ENCODE results near the gene RTN4R.
"Not testable (repeated sequence)": the region's sequence is repeated elsewhere in the genome, so short reads cannot be mapped to it uniquely, and the experiment has no call there.

DNA sequence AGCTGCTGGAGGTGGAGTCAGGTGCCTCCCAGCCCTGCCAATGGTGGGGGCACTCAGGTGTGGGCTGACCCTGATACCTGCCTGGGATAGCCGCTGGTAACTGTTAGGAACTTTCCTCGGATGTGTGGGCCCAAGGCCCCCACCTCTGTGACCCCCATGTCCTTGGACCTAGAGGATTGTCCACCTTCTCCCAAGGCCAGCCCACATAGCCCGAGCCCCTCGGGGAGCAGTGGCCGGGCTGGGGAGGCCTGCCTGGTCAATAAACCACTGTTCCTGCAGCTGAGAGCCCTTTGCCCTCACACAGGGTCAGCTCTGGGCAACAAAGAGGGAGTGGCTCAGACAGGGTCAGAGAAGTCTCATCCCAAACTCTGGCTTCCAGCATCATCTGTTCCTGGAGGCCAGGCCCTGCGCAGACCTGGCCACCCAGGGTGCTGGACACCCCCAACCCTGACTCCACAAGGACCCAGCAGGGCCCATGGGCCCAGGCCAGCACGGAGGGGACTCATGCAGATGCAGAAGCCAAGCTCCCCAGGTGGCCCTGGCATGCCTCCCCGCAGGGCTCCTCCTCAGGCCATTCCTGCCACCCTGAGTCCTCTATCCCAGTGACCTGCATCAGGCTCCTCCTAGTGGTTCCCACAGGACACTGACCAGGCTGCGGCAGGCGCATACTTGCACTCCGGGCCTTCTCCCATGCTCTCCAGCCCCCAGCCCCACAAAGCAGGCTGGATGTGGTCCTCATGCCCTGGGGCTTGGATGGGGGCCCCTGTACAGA, 45.4 kb upstream of the RTN4R start:
- TF ChIP-seq, protein P1, sequence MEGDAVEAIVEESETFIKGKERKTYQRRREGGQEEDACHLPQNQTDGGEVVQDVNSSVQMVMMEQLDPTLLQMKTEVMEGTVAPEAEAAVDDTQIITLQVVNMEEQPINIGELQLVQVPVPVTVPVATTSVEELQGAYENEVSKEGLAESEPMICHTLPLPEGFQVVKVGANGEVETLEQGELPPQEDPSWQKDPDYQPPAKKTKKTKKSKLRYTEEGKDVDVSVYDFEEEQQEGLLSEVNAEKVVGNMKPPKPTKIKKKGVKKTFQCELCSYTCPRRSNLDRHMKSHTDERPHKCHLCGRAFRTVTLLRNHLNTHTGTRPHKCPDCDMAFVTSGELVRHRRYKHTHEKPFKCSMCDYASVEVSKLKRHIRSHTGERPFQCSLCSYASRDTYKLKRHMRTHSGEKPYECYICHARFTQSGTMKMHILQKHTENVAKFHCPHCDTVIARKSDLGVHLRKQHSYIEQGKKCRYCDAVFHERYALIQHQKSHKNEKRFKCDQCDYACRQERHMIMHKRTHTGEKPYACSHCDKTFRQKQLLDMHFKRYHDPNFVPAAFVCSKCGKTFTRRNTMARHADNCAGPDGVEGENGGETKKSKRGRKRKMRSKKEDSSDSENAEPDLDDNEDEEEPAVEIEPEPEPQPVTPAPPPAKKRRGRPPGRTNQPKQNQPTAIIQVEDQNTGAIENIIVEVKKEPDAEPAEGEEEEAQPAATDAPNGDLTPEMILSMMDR (CRISPR knock-in tag; IDR thresholded peaks at IDR 0.05): not testable (repeated sequence)
- not testable (repeated sequence) for TF ChIP-seq SIN3A (IDR thresholded peaks at IDR 0.05; ENCODE audit: borderline replicate concordance, low read depth, low read length); TARDBP (CRISPR knock-in tag; IDR thresholded peaks at IDR 0.05)

Measured in HepG2 (cell line).